Measurements from ENCODE around the gene SCRN1.

Gene SCRN1

GRCh38 chr7:29879609-29880008, 110.0 kb downstream of the SCRN1 start:
- Histone ChIP-seq H3K9me3 (ENCODE audit: control insufficient read depth, low read length) (no peaks in the 10 kb centered on the region), H3K27me3 (ENCODE audit: control insufficient read depth, insufficient read depth, low read length) (peaks cover 4% of the 10 kb centered on the region), H3K36me3 (ENCODE audit: control insufficient read depth, insufficient read depth, low read length) (no peaks in the 10 kb centered on the region), H3K9ac (ENCODE audit: low read length) (no peak overlapping the region), H3K4me1 (ENCODE audit: control insufficient read depth, insufficient read depth, low read length) (peaks cover 9% of the 10 kb centered on the region), H3K4me3 (ENCODE audit: low read length) (no peak overlapping the region)

- H3K4me1 ChIP-seq (ENCODE audit: control insufficient read depth, insufficient read depth, low read length): peaks cover 2% of the 10 kb centered on the region
- H3K27me3 ChIP-seq (ENCODE audit: control insufficient read depth, insufficient read depth, low read length): no peaks in the 10 kb centered on the region
- H3K9ac ChIP-seq (ENCODE audit: low read length): no peak overlapping the region
Observed at GRCh38 chr7:29878081-29878688, 111.4 kb downstream of the SCRN1 start.

DNA sequence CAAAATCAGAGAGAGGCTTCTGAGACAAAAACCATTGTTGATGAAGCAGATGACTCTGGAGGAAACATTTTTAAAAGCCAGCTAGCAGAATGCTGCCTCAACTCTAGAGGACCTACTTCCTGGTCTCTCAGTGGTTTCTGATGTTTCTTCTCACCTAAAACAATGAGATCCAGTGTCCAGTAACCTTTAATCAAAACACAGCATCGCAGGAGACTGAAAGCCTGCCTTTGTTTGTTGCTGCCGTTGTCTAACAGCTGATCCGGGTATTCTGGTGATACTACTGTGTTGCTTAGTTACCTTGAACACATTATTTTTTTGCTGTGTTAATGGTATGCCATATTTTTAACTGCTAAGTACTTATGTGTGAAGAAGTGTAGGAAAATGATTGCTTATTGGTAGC, 112.4 kb downstream of the SCRN1 start:
- H3K9ac ChIP-seq (ENCODE audit: low read length): no peak overlapping the region
- H3K27me3 ChIP-seq (ENCODE audit: control insufficient read depth, insufficient read depth, low read length): no peaks in the 10 kb centered on the region
- H3K4me3 ChIP-seq (ENCODE audit: low read length): no peak overlapping the region
- no peaks in the 10 kb centered on the region for H3K9me3 ChIP-seq (ENCODE audit: control insufficient read depth, low read length)
- no peaks in the 10 kb centered on the region for H3K4me1 ChIP-seq (ENCODE audit: control insufficient read depth, insufficient read depth, low read length)
- H3K36me3 ChIP-seq (ENCODE audit: control insufficient read depth, insufficient read depth, low read length): no peaks in the 10 kb centered on the region

More at GRCh38 chr7:29878081-29878688, 111.4 kb downstream of the SCRN1 start:
- no peak overlapping the region for H3K4me3 ChIP-seq (ENCODE audit: low read length)
- no peaks in the 10 kb centered on the region for H3K9me3 ChIP-seq (ENCODE audit: control insufficient read depth, low read length)
- no peaks in the 10 kb centered on the region for H3K36me3 ChIP-seq (ENCODE audit: control insufficient read depth, insufficient read depth, low read length)

- Histone ChIP-seq H3K36me3 (ENCODE audit: control insufficient read depth, insufficient read depth, low read length) (no peaks in the 10 kb centered on the region), H3K27me3 (ENCODE audit: control insufficient read depth, insufficient read depth, low read length) (no peaks in the 10 kb centered on the region), H3K4me1 (ENCODE audit: control insufficient read depth, insufficient read depth, low read length) (no peaks in the 10 kb centered on the region), H3K9me3 (ENCODE audit: control insufficient read depth, low read length) (no peaks in the 10 kb centered on the region), H3K9ac (ENCODE audit: low read length) (no peak overlapping the region), H3K4me3 (ENCODE audit: low read length) (no peak overlapping the region)
Observed at GRCh38 chr7:29875741-29876140, 113.9 kb downstream of the SCRN1 start.

GRCh38 chr7:29873644-29874294, 115.8 kb downstream of the SCRN1 start:
- no peaks in the 10 kb centered on the region for H3K27me3 ChIP-seq (ENCODE audit: control insufficient read depth, insufficient read depth, low read length)
- no peaks in the 10 kb centered on the region for H3K4me1 ChIP-seq (ENCODE audit: control insufficient read depth, insufficient read depth, low read length)
- H3K9me3 ChIP-seq (ENCODE audit: control insufficient read depth, low read length): no peaks in the 10 kb centered on the region
- no peak overlapping the region for H3K9ac ChIP-seq (ENCODE audit: low read length)
- no peak overlapping the region for H3K4me3 ChIP-seq (ENCODE audit: low read length)
- H3K36me3 ChIP-seq (ENCODE audit: control insufficient read depth, insufficient read depth, low read length): no peaks in the 10 kb centered on the region

GRCh38 chr7:29871787-29872398, 117.7 kb downstream of the SCRN1 start:
- Histone ChIP-seq H3K27me3 (ENCODE audit: control insufficient read depth, insufficient read depth, low read length) (no peaks in the 10 kb centered on the region), H3K4me1 (ENCODE audit: control insufficient read depth, insufficient read depth, low read length) (no peaks in the 10 kb centered on the region), H3K36me3 (ENCODE audit: control insufficient read depth, insufficient read depth, low read length) (no peaks in the 10 kb centered on the region), H3K9ac (ENCODE audit: low read length) (no peak overlapping the region), H3K4me3 (ENCODE audit: low read length) (no peak overlapping the region), H3K9me3 (ENCODE audit: control insufficient read depth, low read length) (no peaks in the 10 kb centered on the region)

Measured in mucosa of stomach (tissue), 1 donor.